ENCODE results near the gene ZBTB4.

The ZBTB4 gene

DNA sequence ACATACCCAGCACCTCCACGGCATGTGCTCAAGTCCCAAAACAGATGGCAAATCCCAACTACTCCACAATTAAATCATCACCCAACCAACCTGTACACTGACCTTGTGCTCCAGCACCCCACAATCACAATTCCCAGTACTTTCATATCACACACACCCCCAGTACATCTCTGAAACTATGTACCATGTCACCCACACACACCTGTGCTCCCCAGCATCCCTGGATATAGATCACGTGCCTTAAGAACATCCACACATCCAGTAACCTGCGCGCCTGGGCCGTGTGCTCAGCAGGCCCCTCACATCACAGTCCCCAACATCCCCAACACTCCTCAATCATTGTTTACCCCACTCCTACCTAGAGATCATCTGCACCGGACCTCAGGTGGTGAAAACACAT, 69.7 kb downstream of the ZBTB4 start:
- no peak for DNase-seq (ENCODE audit: low read depth, low spot score)
- no peak overlapping the region for H3K4me3 ChIP-seq (ENCODE audit: low read length)

Measured in Jurkat, Clone E6-1 (cell line).